Activated CD8-positive, alpha-beta memory T cell treated with anti-CD3 and anti-CD28 coated beads for 1 hour (primary cell): ENCODE measurements around the gene KIF6.
"Not testable (repeated sequence)": the region's sequence is repeated elsewhere in the genome, so short reads cannot be mapped to it uniquely, and the experiment has no call there.

Experiments used
- DNase-seq, 2 donors: peaks; one replicate each; pipeline ENCODE4 v3.0.0-alpha.2; 2020; ENCODE audit warnings: low read depth in 1 of 2; ENCODE audit errors: extremely low read depth in 1 of 2

KIF6 gene

GRCh38 chr6:39724787-39725631 is at the start of gene KIF6:
Gene KIF6 (minus strand): TSS chr6:39725408. CDS start chr6:39725310, 98 bp downstream.
- peak; percentile 30 to 57 for DNase-seq

DNA sequence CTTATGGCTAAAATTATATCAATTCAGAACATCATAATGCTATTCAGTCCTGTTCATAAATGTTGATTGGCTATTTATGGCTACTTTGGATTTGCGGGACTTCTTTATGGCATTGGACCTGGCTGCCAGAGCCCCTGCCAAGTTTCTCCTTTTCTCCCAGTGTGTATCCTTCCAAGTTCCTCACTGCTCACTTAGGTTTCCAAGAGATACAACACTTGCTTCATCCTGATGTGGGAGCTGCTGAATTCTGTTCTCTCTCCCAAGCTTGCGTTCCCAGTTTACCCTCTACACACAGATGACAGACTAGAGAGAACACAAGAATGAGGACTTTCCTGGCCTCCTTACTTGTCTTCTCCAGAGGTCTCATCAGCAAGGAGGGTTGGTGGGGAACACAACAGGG is 48.6 kb upstream of the KIF6 start:
- DNase-seq, result no peak

DNA sequence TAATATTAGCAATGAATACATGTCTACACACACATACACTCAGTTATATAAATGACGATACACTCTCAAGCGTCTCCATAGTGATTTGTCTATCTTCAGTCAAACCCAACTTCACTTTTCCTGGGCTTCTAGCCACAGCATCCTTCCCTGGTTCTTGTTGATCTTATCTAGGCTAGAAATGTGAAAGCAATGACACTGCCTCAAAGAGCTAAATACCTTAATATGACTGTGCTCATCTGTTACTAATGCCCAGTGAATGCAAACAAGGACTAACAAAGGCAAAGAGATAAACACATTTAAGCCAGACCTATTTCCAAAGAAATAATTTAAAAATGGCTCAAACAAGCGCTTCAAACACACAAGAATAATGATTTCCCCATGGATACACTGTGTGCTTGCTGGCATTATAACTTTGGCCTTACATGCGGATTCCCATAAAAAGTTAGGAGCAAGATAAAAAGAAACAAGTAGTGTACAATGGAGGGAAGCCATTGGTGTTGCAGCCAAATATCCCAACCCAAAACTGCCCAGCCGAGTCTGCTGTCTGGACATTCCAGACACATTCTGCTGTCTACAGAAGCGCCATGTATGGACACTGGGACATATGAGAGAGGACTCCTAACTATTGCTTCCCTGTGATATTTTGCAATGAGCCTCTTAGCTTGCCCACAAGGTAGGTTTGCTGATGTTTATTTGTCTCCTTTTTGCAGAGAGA is 47.5 kb upstream of the KIF6 start:
- DNase-seq, result no peak

DNA sequence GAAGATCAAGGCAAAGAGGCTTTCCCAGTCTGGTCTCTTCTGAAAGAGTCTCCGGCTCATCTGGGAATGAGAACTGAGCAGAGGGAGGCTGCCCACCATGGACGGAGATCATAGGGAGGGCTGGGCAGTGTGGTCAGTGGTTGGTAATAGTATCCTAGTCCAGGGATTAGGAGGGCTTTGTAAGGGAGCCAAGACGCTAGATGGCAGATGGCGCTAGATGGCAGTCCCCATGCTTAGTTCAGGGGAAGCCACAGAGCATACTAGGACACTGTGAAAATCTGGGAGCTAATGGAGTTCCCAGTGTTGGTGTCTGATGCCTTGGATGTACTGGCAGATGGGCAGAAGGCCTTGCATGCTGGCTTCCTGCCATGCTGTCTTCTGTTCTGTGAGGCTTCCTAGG is 45.2 kb upstream of the KIF6 start:
- DNase-seq, result no peak

DNA sequence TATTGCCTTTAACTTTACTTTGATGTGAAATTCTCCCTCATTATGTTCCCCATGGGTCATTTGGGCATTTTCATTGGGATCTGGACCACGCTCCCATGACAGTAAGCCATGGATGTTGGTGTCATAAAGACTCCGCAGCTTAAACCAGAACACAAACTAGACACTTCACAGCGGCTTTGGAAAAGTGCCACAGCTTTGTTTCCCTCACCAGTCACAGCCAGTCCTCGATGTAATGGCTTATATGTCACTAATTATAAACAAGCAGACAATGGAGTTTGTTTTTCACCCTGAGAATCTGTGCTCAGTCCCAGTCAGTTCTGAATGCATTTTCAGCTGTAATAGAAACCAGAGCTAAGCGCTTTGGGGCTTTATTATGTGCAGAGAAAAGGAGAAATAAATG is 43.8 kb upstream of the KIF6 start:
- DNase-seq, result no peak

GRCh38 chr6:39765508-39766065 is 40.4 kb upstream of the KIF6 start:
- no peak for DNase-seq

- DNase-seq, result no peak
These were observed 35.2 kb upstream of the KIF6 start for GRCh38 chr6:39760226-39760952.

- no peak for DNase-seq
These were observed 33.8 kb upstream of the KIF6 start for GRCh38 chr6:39758905-39759605.

GRCh38 chr6:39756582-39756981 is 31.4 kb upstream of the KIF6 start:
- DNase-seq, result no peak

GRCh38 chr6:39755231-39755630 is 30.0 kb upstream of the KIF6 start:
- no peak for DNase-seq

DNA sequence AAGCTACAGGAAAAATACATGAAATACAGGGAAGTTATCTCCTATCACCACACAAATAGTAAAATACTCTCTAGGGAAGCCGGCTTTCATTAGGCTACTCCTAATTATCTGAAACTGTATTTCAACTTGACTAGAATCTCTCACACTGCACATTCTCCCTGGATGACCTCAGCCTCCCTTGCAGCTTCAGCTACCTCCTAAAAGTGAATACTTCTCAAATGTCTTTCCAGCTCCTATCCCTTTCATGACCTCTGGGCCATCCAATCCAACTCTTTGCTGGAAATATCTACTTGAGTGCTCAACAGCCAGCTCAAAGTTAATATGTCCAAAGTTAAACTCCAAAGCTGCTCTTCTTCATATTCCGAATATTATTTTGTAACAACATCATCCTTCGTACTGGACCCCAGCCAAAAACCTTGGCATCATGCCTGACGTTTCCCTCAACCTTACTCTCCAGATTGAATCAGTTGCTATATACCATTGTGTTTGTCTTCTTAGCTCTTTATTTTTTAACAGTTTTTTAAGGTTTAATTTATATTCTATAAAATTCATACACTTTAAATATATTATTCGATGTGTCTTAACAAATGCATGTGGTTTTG is 29.4 kb upstream of the KIF6 start:
- no peak for DNase-seq

DNA sequence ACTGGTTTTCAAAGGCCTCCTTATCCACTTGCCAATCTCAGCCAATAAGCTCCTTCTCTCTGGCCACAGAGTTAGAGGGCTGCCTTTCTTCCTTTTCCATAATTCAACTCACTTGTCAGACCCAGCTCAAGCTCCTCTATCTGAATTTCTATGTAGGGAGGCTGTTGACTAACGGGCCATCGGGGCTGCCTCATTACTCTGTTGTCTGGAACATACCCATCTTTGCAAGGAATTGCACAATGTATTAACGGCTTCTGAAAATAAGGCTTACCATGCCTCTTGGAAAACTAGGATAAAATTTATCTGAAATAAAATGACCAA is 28.5 kb upstream of the KIF6 start:
- no peak for DNase-seq

DNA sequence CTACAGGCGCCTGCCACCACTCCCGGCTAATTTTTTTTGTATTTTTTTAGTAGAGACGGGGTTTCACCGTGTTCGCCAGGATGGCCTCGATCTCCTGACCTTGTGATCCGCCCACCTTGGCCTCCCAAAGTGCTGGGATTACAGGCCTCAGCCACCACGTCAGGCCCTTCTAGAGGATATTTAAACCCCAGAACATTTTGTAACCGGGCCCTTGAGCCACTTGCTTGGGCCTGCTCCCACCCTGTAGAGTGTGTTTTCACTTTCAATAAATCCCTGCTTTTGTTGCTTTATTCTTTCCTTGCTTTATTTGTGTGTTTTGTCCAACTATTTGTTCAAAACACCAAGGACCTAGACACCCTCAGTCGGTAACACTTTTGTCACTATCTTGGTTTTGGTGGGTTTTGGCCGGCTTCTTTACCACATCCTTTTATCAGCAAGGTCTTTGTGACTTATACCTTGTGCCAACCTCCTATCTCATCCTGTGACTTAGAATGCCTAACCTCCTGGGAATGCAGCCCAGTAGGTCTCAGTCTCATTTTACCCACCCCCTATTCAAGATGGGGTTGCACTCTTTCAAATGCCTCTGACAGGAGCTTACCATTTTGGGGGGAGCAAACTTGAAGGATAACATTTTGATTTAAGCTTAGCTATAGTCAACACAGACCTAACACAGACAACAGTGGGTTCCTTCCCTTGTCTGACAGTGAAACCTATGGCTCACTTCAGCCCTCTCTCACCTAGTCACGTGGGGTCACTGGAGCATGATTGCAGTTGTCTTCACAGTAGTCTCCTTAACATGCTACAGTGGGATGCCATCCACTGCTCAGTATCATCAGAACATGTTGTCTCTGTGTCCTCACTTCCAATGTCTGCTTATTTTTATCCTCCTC is 27.9 kb upstream of the KIF6 start:
- no peak for DNase-seq

DNA sequence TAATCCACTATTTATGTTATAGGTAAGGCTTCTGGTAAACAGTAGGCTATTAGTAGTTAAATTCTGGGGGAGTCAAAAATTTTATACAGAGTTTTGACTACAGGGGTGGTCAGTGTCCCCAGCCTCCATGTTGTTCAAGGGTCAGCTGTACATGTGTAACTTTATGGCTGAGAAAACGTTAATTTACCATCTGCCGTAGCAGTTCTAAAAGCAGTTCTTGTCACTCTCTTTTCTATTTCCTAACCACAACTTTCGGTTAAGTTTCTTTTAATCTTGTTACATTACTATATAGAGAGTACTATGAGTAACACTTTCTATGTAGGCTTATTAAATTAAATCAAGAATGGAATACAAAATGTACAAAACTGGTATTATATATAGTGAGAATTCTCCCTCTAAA is 21.6 kb upstream of the KIF6 start:
- no peak for DNase-seq

DNA sequence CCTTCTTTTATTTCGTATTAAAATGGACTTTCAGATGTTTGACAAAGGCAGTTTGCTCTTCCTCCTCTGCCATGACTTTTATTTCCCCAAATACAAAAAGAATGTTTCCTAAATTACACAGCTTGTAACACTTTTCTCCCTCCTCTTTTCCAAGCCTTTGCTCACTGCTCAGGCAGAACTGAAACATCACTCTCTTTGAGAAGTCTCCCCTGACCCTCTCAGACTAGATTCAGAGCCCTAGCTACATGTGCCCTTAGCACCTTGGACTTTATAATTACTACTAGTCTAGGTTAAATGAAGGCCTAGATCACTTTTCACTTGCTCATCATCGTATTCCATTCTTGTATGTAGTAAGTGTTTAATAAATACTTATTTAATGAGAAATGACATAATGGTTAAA is 8.5 kb upstream of the KIF6 start:
- no peak for DNase-seq

DNA sequence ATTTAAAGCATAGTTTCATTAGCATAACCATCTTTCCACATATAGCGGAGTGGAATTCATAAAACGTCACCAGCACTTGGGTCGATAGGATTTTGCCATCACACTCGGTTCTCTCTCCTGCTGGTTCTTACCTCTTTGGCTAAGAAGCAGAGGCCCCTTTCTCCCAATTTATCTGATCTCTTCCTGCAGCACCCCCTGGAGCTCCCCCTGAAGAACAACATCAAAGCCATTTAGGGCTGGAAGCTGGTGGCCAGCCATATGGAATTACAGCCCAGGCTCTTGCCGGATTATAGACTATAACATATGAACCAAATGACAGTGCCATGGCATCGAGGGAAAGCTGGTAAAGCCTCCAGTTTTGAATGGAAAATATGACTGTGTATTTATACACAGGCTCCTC is 6.4 kb upstream of the KIF6 start:
- no peak for DNase-seq

- no peak for DNase-seq
These were observed 4.7 kb upstream of the KIF6 start for GRCh38 chr6:39729945-39730344.

DNA sequence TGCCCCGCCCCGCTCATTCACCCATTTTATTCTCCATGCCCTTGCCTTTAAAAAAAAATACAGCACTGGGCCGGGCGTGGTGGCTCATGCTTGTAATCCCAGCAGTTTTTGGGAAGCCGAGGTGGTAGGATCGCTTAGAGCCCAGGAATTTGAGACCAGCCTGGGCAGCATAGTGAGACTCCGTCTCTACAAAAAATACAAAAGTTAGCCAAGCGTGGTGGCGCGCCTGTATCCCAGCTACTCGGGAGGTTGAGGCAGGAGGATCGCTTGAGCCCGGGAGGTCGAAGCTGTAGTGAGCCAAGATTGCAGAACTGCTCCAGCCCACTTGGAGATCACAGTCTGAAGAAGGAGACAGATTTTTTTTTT is 407 bp upstream of the KIF6 start:
- DNase-seq, result no peak

- not testable (repeated sequence) for DNase-seq
These were observed 1.9 kb downstream of the KIF6 start for GRCh38 chr6:39723350-39723749.

DNA sequence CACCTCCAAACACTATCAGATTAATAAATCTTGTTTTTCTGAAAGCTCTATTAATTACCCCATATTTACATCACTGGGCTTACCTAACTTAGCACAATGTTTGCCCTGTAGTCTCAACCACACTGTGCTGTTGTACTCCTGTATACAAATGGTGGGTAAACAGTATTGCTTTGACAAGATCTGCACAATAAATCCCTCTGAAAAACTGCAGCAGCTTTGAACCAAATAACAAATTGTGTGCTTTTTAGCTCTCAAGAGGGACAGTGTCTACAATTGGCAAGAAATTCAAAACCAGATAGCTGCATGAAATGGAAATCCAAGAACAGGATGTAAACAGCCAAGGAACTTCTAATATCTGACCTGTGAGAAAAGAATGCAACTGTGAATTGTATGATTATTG is 10.4 kb downstream of the KIF6 start:
- no peak for DNase-seq
